ENCODE measurements around the gene MET. TPM values are rescaled to one million over a fixed set of nuclear protein-coding genes. Genes with fewer than 3 reads are reported as not detected.

MET gene
- total RNA-seq, 4 donors from 2014 or later = 15.9 to 36.8 (median 28.7) TPM

- Histone ChIP-seq H3K4me3 (no peak overlapping the region), H3K36me3 (no peaks in the 10 kb centered on the region), H3K27me3 (no peaks in the 10 kb centered on the region), H3K4me1 (no peaks in the 10 kb centered on the region), H3K27ac (no peak overlapping the region), H3K9me3 (no peaks in the 10 kb centered on the region)
- DNase-seq = no peak
- no peak for TF ChIP-seq POLR2A (IDR thresholded peaks at IDR 0.05)
- TF ChIP-seq, protein P1, sequence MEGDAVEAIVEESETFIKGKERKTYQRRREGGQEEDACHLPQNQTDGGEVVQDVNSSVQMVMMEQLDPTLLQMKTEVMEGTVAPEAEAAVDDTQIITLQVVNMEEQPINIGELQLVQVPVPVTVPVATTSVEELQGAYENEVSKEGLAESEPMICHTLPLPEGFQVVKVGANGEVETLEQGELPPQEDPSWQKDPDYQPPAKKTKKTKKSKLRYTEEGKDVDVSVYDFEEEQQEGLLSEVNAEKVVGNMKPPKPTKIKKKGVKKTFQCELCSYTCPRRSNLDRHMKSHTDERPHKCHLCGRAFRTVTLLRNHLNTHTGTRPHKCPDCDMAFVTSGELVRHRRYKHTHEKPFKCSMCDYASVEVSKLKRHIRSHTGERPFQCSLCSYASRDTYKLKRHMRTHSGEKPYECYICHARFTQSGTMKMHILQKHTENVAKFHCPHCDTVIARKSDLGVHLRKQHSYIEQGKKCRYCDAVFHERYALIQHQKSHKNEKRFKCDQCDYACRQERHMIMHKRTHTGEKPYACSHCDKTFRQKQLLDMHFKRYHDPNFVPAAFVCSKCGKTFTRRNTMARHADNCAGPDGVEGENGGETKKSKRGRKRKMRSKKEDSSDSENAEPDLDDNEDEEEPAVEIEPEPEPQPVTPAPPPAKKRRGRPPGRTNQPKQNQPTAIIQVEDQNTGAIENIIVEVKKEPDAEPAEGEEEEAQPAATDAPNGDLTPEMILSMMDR (IDR thresholded peaks at IDR 0.05 in 4 of 5, conservative IDR thresholded peaks at IDR 0.05 in 1 of 5) = no peak
- intact Hi-C loops (cut with DNase I; ENCODE audit: low total_unique reads) = no loop called here
- in situ Hi-C loops (cut with MboI; ENCODE audit: low sequenced_read_pairs in 4 of 4) = no loop called here
- no peak for ATAC-seq
These were observed 160.7 kb downstream of the MET start for GRCh38 chr7:116832692-116833091.

DNA sequence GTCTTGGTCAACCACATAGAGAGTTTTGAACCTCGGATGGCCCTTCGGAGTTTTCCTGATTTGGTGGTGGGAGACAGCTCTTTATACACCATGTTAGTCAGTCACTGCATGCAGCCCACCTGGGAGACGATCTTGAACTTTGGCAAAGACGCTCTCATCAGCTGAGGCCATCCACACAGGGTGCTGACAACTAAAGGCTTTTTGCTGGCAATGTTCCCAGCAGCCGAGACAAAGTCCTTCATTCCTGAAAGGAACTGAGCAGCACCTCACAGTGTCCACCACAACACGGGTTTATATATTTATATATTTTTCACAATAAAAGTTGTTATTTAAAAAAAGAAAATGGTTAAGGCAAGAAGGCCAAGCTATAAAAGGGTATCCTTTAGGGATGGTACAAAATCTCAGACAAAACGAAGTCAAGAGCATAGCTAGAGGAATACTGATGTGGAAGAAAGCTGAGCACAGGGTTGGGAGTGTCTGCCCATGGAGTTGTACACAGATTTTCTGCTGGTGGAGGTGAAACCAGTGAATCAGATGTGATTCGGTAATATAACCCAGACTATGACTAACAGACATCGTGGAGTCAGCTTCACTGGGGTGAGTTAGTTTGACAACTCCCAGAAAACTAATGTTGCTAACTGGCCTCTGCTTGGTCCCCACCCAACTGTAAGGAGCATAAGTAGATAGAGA lies 163.0 kb downstream of the MET start:
- no peaks in the 10 kb centered on the region for H3K4me1 ChIP-seq
- TF ChIP-seq, protein P1 (IDR thresholded peaks at IDR 0.05 in 4 of 5, conservative IDR thresholded peaks at IDR 0.05 in 1 of 5) = no peak
- no peak for TF ChIP-seq POLR2A (IDR thresholded peaks at IDR 0.05)
- in situ Hi-C loops (cut with MboI; ENCODE audit: low sequenced_read_pairs in 4 of 4) (no loop called here), intact Hi-C loops (cut with DNase I; ENCODE audit: low total_unique reads) (no loop called here)
- no peaks in the 10 kb centered on the region for H3K9me3 ChIP-seq
- no peak overlapping the region for H3K27ac ChIP-seq
- DNase-seq = no peak
- H3K4me3 ChIP-seq = no peak overlapping the region
- no peaks in the 10 kb centered on the region for H3K36me3 ChIP-seq
- H3K27me3 ChIP-seq = no peaks in the 10 kb centered on the region
- ATAC-seq = no peak

DNA sequence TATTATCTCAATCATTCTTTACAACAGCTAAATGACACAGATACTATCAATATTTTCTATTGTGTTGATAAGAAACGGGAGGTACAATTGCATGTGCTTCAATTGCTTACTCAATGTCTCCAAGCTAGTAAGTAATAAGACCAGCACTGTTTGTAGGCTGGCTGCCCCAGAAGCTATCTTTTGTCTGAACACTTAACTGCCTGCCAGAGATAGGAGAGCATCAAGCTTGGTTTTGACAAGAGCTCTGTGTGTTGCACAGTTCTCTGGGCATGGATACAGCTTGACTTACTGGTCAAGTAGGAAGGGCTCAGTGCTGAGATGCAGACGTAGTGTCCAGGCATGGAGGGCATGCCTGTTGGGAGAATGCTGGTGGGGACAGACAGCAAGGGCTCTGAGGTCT lies 164.1 kb downstream of the MET start:
- Histone ChIP-seq H3K36me3 (no peaks in the 10 kb centered on the region), H3K4me1 (no peaks in the 10 kb centered on the region), H3K9me3 (no peaks in the 10 kb centered on the region), H3K27ac (no peak overlapping the region), H3K4me3 (no peak overlapping the region), H3K27me3 (no peaks in the 10 kb centered on the region)
- ATAC-seq = no peak
- DNase-seq = no peak
- in situ Hi-C loops (cut with MboI; ENCODE audit: low sequenced_read_pairs in 4 of 4) = no loop called here
- TF ChIP-seq POLR2A (IDR thresholded peaks at IDR 0.05) = no peak
- TF ChIP-seq, protein P1 (IDR thresholded peaks at IDR 0.05 in 4 of 5, conservative IDR thresholded peaks at IDR 0.05 in 1 of 5) = no peak
- intact Hi-C loops (cut with DNase I; ENCODE audit: low total_unique reads) = no loop called here

- TF ChIP-seq, protein P1 (IDR thresholded peaks at IDR 0.05 in 4 of 5, conservative IDR thresholded peaks at IDR 0.05 in 1 of 5) = no peak
- TF ChIP-seq POLR2A (IDR thresholded peaks at IDR 0.05) = no peak
- ATAC-seq = no peak
These were observed 164.9 kb downstream of the MET start for GRCh38 chr7:116836911-116837310.

DNA sequence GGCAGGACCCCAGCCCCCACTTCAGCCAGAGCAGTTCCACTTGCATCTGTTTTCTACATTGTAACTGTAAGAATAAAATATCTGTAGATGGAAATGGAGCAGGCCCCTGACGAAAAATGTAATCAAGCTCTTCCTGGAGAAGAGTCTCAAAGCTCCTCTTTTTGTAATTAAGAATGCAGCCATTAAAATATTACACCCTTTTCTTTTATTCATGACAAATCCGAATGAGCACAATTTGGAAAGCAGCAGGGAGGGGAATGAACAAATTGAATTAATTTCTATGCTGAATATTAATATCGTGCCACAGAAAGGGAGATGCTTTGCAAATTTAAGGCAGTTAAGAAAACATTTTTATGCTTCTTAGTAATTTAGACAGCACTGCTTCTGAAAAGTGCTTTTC lies 165.6 kb downstream of the MET start:
- Histone ChIP-seq H3K4me3 (no peak overlapping the region), H3K4me1 (no peaks in the 10 kb centered on the region), H3K36me3 (no peaks in the 10 kb centered on the region), H3K27me3 (no peaks in the 10 kb centered on the region), H3K9me3 (no peaks in the 10 kb centered on the region), H3K27ac (no peak overlapping the region)
- no peak for DNase-seq
- in situ Hi-C loops (cut with MboI; ENCODE audit: low sequenced_read_pairs in 4 of 4) (no loop called here), intact Hi-C loops (cut with DNase I; ENCODE audit: low total_unique reads) (no loop called here)
- TF ChIP-seq POLR2A (IDR thresholded peaks at IDR 0.05) = no peak
- TF ChIP-seq, protein P1 (IDR thresholded peaks at IDR 0.05 in 4 of 5, conservative IDR thresholded peaks at IDR 0.05 in 1 of 5) = no peak
- no peak for ATAC-seq

More at GRCh38 chr7:116836911-116837310, 164.9 kb downstream of the MET start:
- H3K9me3 ChIP-seq = no peaks in the 10 kb centered on the region
- H3K27me3 ChIP-seq = no peaks in the 10 kb centered on the region
- no peaks in the 10 kb centered on the region for H3K36me3 ChIP-seq
- intact Hi-C loops (cut with DNase I; ENCODE audit: low total_unique reads) (no loop called here), in situ Hi-C loops (cut with MboI; ENCODE audit: low sequenced_read_pairs in 4 of 4) (no loop called here)
- H3K4me1 ChIP-seq = no peaks in the 10 kb centered on the region
- DNase-seq = no peak
- no peak overlapping the region for H3K4me3 ChIP-seq
- no peak overlapping the region for H3K27ac ChIP-seq

Data from gastrocnemius medialis (tissue), 4 donors.